HG03097 (cell line): ENCODE results near the gene UBL3.

Experiments used
- ATAC-seq: cut with Tn5 transposase; IDR thresholded peaks from one replicate; pipeline ENCODE4 v1.9.1; 2021; ENCODE audit not compliant: unreplicated experiment, low FRiP score

UBL3 gene

GRCh38 chr13:29763436-29764180 is 86.8 kb downstream of the UBL3 start:
- no peak for ATAC-seq

- no peak for ATAC-seq
Measured at GRCh38 chr13:29761815-29762214, 88.6 kb downstream of the UBL3 start.

GRCh38 chr13:29761160-29761559 is 89.3 kb downstream of the UBL3 start:
- ATAC-seq = no peak

- ATAC-seq = no peak
Measured at GRCh38 chr13:29760544-29760943, 89.9 kb downstream of the UBL3 start.

GRCh38 chr13:29758531-29759114 is 91.8 kb downstream of the UBL3 start:
- ATAC-seq = peak; percentile 74

- no peak for ATAC-seq
Measured at GRCh38 chr13:29756506-29756905, 93.9 kb downstream of the UBL3 start.

GRCh38 chr13:29754473-29754806 is 96.0 kb downstream of the UBL3 start:
- no peak for ATAC-seq

- ATAC-seq = no peak
Measured at GRCh38 chr13:29753618-29754472, 96.6 kb downstream of the UBL3 start.

GRCh38 chr13:29752175-29752574 is 98.2 kb downstream of the UBL3 start:
- no peak for ATAC-seq

- no peak for ATAC-seq
Measured at GRCh38 chr13:29750183-29750530, 100.3 kb downstream of the UBL3 start.

GRCh38 chr13:29749401-29750182 is 100.8 kb downstream of the UBL3 start:
- no peak for ATAC-seq

- ATAC-seq = no peak
Measured at GRCh38 chr13:29748097-29748496, 102.3 kb downstream of the UBL3 start.

- ATAC-seq = no peak
Measured at GRCh38 chr13:29746148-29746677, 104.2 kb downstream of the UBL3 start.

- no peak for ATAC-seq
Measured at GRCh38 chr13:29745704-29746103, 104.7 kb downstream of the UBL3 start.

GRCh38 chr13:29743201-29743786 is 107.1 kb downstream of the UBL3 start:
- ATAC-seq = no peak

GRCh38 chr13:29740961-29741360 is 109.5 kb downstream of the UBL3 start:
- no peak for ATAC-seq

GRCh38 chr13:29737061-29737460 is 113.4 kb downstream of the UBL3 start:
- ATAC-seq = no peak

GRCh38 chr13:29733147-29733611 is 117.2 kb downstream of the UBL3 start:
- ATAC-seq = no peak

GRCh38 chr13:29730253-29730652 is 120.2 kb downstream of the UBL3 start:
- no peak for ATAC-seq

GRCh38 chr13:29722415-29722814 is 128.0 kb downstream of the UBL3 start:
- ATAC-seq = no peak
